Endothelial cell (in vitro differentiated cells): ENCODE measurements around the gene PSMB7. TPM values are rescaled to one million over a fixed set of nuclear protein-coding genes. Genes with fewer than 3 reads are reported as not detected.

ENCODE experiments used
- DNase-seq: peaks from one replicate; pipeline ENCODE4 v3.0.0; 2021; ENCODE audit warnings: low spot score
- H3K27ac Mint-ChIP-seq: one replicate; pipeline ENCODE4 v1.8.0; 2021; ENCODE audit warnings: mixed read lengths, inconsistent platforms; ENCODE audit not compliant: unreplicated experiment
- H3K27me3 Mint-ChIP-seq: one replicate; pipeline ENCODE4 v1.8.0; 2021; ENCODE audit warnings: mild to moderate bottlenecking, moderate library complexity, mixed read lengths, inconsistent platforms; ENCODE audit not compliant: unreplicated experiment
- H3K36me3 Mint-ChIP-seq: one replicate; pipeline ENCODE4 v1.8.0; 2021; ENCODE audit warnings: mild to moderate bottlenecking, low read depth, mixed read lengths, inconsistent platforms; ENCODE audit not compliant: unreplicated experiment
- H3K4me1 Mint-ChIP-seq: one replicate; pipeline ENCODE4 v1.8.0; 2021; ENCODE audit warnings: mild to moderate bottlenecking, mixed read lengths, inconsistent platforms; ENCODE audit not compliant: unreplicated experiment
- H3K4me3 Mint-ChIP-seq: one replicate; pipeline ENCODE4 v1.8.0; 2021; ENCODE audit warnings: mild to moderate bottlenecking, mixed read lengths, inconsistent platforms; ENCODE audit not compliant: unreplicated experiment
- H3K9me3 Mint-ChIP-seq: one replicate; pipeline ENCODE4 v1.8.0; 2021; ENCODE audit warnings: mixed read lengths, inconsistent platforms; ENCODE audit not compliant: unreplicated experiment
- CTCF ChIP-seq: fragments of 200-600 bp; sonication (generic); IDR thresholded peaks from one replicate; pipeline ENCODE4 v1.5.0; 2021; ENCODE audit warnings: antibody characterized with exemption; ENCODE audit not compliant: unreplicated experiment
- total RNA-seq: library from RNA; stranded (reverse); fragmentation: NEBNext Ultra II Directional; extraction: Animal tissue kit (Norgen Biotek cat#: 25700); gene quantifications from one replicate; pipeline ENCODE4 v1.2.1, GENCODE V29; 2021; ENCODE audit not compliant: unreplicated experiment

PSMB7 gene
- total RNA-seq, 1 donor from 2014 or later: 180 TPM

GRCh38 chr9:124311283-124311682 lies 104.0 kb downstream of the PSMB7 start:
- H3K9me3 Mint-ChIP-seq: no peaks in the 10 kb centered on the region
- DNase-seq: no peak
- H3K36me3 Mint-ChIP-seq: no peaks in the 10 kb centered on the region
- H3K4me3 Mint-ChIP-seq: no peak overlapping the region
- H3K27me3 Mint-ChIP-seq: peaks cover 5% of the 10 kb centered on the region
- no peak for TF ChIP-seq CTCF
- no peak overlapping the region for H3K27ac Mint-ChIP-seq
- peaks cover 4% of the 10 kb centered on the region for H3K4me1 Mint-ChIP-seq

DNA sequence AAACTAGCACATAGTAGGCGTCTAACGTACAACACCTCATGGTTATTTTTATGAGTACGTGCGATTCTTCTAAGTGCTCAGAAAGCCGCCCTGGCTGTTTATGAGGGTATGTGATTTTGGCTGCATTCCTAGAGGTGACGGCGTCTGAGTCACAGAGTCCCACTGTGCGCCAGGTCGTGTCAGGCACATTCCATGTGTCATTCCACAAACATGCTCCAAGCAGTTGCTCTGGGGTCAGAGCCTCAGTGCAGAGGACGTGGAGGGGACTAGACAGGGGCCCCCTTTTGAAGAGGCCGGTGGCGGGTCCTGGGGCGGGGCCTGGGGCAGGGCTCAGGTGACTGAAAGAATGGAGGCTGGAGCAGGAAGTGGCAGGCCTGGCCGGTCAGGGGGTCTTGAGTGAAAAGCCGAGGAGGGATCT lies 105.6 kb downstream of the PSMB7 start:
- H3K4me3 Mint-ChIP-seq: no peak overlapping the region
- no peak for DNase-seq
- H3K4me1 Mint-ChIP-seq: no peaks in the 10 kb centered on the region
- no peaks in the 10 kb centered on the region for H3K9me3 Mint-ChIP-seq
- peaks cover 5% of the 10 kb centered on the region for H3K27me3 Mint-ChIP-seq
- no peak for TF ChIP-seq CTCF
- no peak overlapping the region for H3K27ac Mint-ChIP-seq
- peaks cover 4% of the 10 kb centered on the region for H3K36me3 Mint-ChIP-seq

DNA sequence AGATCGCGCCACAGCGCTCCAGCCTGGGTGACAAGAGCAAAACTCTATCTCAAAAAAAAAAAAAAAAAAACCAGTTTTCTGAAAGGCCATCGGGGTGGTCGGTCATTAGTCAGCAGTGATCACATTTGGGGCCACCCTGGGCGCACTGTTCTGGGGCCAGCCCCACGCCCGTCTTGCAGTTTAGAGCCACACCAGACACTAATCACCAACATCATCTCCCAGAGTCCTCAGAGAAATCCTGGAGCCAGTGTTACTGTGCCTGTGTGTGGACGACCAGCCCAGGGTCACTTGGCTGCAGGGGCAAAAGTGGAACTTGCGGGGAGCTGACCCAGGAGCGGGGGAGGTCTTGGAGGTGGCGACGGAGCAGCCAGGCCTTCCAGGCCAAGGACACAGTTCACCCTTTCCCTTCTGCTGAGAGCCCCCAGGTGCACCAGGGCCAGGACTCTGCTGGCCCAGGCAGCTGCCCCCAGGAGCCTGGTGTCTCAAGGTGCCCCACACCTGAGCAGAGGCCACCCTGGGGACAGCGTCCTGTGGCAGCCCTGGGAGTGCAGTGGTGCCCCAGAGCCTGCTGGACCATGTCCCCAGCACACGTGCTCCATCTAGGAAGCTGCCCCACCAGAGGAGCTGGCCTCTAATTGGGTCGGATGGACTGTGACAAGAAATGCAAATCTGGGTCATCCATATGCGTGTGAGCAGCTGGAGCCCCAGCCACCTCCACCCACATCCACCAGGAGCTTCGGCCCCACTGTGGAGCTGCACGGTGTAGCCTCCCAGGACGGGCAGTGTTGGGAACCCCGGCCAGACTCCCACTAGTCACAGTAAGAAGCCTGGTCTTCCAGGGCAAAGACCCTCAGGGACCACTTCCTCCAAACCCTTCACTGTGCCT lies 106.4 kb downstream of the PSMB7 start:
- no peak for TF ChIP-seq CTCF
- peaks cover 6% of the 10 kb centered on the region for H3K36me3 Mint-ChIP-seq
- DNase-seq: no peak
- peaks cover 4% of the 10 kb centered on the region for H3K27me3 Mint-ChIP-seq
- no peaks in the 10 kb centered on the region for H3K9me3 Mint-ChIP-seq
- H3K27ac Mint-ChIP-seq: no peak overlapping the region
- no peaks in the 10 kb centered on the region for H3K4me1 Mint-ChIP-seq
- no peak overlapping the region for H3K4me3 Mint-ChIP-seq

- Mint-ChIP-seq H3K36me3 (peaks cover 11% of the 10 kb centered on the region), H3K9me3 (no peaks in the 10 kb centered on the region), H3K4me3 (no peak overlapping the region), H3K27ac (no peak overlapping the region), H3K27me3 (peaks cover 4% of the 10 kb centered on the region), H3K4me1 (no peaks in the 10 kb centered on the region)
- no peak for DNase-seq
- no peak for TF ChIP-seq CTCF
These were observed 107.7 kb downstream of the PSMB7 start for GRCh38 chr9:124307379-124308030.
